GM21737 (cell line): Measurements from ENCODE around the gene MACROD1.
"Not testable (repeated sequence)": the region's sequence is repeated elsewhere in the genome, so short reads cannot be mapped to it uniquely, and the experiment has no call there.

ENCODE experiments used
- ATAC-seq: cut with Tn5 transposase; IDR thresholded peaks from one replicate; pipeline ENCODE4 v1.9.1; 2021; ENCODE audit warnings: mild to moderate bottlenecking, moderate library complexity; ENCODE audit not compliant: unreplicated experiment

MACROD1 gene

DNA sequence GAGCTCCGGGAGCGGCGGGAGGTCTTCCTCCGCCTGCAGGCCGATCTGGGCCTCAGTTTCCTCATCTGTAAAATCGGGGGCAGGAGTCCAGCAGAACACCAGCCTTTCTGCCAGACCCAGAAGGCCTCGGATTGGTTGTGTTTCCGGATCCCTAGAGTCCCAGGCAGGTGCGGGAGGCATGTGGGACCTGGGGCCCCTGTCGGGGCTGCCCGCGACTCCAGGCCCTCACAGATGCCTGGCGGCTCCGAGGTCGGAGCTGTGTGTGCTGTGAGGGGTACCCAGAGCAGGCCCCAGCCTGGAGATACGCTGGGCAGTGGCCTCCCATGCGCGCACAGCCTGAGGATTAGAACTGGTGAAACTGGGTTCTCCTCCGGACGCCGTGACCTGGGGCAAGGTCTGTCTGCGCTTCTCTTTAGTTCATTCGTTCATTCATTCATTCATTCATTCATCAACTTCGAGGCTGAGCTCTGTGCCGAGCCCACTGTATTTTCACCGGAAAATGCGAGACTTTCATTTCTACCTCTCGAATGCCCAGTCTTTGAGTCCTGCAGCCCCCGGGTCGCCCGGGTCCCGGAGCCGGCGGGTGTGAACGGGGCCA lies 105.6 kb downstream of the MACROD1 start:
- no peak for ATAC-seq

DNA sequence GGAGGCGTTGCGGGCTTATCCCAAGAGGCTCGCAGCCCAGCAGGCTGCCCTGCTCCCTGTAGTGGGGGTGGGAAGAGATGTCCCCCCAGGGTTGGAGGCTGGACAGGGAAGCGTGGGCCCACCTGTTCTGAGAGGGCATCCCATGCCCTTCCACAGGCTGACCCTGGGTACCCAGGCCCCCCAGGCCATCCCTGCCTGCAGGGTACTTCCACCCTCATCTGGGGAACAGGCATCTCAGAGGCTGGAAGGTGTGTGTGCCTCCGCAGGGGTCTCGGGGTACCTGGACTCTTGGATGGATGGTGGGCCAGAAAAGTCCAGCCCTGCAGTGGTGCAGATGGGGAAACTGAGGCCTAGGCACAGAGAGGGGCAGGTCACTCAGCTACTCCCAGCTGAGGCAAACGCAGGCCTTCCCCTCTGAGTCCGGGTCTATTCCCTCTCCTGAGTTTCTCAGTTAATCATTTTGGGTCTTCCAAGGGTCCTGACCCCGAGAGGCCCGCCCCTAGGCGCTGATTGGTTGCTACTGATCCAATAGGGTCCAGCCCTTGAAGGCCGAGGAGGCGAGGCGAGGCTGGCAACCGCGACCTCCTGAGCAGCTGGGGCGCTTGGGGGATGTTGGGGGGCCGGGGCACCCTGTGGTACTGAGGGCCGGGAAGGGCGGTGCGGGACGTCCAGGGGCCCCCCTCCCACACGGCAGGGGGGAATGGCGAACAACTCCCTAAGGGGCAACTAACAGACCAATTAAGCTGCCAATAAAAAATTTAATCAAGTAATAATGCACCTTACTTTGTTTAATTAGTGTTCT lies 106.4 kb downstream of the MACROD1 start:
- ATAC-seq = no peak

DNA sequence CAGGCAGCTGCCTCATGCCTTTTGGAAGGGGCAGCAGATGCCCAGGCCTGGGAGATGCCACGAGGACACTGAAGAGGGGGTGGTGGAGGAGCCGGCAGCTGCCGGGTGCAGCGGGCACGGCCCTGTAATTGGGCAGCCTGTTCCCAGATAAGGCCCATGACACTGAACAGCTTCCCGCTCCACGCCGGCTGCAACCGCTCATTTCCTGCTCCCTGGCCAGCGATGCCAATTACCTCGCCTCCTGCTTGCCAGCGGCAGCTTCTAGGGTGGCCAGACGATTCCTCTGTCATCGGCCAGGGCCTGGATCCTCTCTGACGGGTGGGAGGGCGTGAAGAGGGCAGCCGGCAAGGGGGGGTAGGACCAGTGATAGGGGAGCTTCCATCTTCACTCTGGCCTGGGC lies 107.4 kb downstream of the MACROD1 start:
- ATAC-seq = no peak

GRCh38 chr11:64057890-64058289 lies 108.0 kb downstream of the MACROD1 start:
- no peak for ATAC-seq

DNA sequence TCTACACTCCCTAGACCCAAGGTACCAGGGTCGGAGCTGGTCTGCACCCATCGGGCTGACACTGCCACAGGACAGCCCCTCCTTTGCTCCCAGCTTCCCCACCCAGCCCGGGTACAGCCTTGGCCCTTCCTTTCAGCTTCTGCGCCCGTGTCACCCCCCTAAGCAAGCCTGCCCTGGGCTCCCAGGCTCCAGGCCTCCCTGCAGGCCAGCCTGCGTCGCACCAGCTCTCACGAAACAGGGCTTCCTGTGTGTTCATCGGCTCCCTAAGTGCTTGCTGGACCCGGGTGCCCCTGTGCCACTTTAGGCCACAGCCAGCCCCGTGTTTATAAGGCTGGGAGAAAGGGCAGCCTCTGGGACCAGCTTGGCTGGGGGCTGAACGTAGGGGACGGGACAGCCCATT lies 109.1 kb downstream of the MACROD1 start:
- no peak for ATAC-seq

- no peak for ATAC-seq
These were observed 109.6 kb downstream of the MACROD1 start for GRCh38 chr11:64056213-64056785.

GRCh38 chr11:64055077-64055476 lies 110.8 kb downstream of the MACROD1 start:
- ATAC-seq = no peak

DNA sequence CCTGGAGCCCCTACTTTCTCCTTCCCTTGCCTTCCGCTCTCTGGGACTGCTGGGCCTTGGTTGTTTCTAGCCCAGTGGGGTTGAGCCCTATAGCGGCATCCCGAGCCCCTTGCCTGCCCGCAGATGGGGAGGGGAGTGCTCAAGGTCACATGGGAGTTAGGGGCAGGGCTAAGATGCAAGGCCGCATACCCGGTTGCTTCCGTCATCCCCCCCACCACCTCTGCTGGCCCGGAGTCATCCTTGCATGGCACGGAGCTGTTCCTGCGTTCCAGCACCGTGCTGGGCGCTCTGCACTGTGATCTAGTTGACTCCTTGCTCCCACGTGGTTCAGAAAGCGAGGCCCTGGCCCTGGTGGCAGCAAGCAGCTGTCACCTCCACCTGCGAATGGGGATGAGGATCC lies 112.2 kb downstream of the MACROD1 start:
- ATAC-seq = no peak

- ATAC-seq = no peak
These were observed 112.8 kb downstream of the MACROD1 start for GRCh38 chr11:64052938-64053622.

- no peak for ATAC-seq
These were observed 113.5 kb downstream of the MACROD1 start for GRCh38 chr11:64052436-64052835.

DNA sequence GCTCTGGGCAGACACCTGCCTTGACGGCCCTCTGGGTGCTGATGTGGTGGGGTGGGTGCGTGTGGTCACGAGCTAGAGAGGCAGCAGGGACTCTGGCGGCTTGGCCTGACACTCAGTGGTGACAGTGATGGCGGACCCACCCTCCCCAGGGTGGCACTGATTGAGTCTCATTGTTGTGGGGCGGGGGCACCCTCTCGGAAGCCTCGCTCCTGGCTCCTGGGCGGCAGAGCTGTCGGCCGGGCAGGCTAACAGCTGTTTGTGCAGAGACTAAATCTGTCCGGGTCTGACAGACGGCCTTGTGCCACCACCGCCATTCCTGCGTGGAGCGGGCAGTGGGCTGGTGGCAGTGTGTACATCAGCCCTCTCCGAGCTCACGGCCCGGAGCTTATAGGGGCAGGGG lies 114.6 kb downstream of the MACROD1 start:
- no peak for ATAC-seq

- no peak for ATAC-seq
These were observed 116.4 kb downstream of the MACROD1 start for GRCh38 chr11:64049509-64049908.

- no peak for ATAC-seq
These were observed 117.7 kb downstream of the MACROD1 start for GRCh38 chr11:64048042-64048854.

- not testable (repeated sequence) for ATAC-seq
These were observed 118.5 kb downstream of the MACROD1 start for GRCh38 chr11:64047373-64047772.

DNA sequence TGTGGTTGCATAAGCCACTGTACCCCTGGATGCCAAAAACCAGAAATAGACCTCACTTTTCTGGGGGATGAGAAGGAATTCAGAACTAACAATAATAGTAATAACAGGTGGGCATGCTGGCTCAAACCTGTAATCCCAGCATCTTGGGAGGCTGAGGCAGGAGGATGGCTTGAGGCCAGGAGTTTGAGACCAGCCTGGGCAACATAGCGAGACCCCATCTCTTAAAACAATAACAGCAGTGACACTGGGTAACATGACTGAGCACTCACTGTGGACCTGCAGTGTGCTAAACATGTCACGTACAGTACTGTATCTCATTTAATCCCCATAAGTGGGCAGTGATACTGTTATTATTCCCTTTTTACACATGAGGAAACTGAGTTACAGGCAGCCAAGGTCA lies 120.2 kb downstream of the MACROD1 start:
- no peak for ATAC-seq

GRCh38 chr11:64044730-64045393 lies 121.1 kb downstream of the MACROD1 start:
- no peak for ATAC-seq

GRCh38 chr11:64043545-64043944 lies 122.4 kb downstream of the MACROD1 start:
- ATAC-seq = no peak

DNA sequence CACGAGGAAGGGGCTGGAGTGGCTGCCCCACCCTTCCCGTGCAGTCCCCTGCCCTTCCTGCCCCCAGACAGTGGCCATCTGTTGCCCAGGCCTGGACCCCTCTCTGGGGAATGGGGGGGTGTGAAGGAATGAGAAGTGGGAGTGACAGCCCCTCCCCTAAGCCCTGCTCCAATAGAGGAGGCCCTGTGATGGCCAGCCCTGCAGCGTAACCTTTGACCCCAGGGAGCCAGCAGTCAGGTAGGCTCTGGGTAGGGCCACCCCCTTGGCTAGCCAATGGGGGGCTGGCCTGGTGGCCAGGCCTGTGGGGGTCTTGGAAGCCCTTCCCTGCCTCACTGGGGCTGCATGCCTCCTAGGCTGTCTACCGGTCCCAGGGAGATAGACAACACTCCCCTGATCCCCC lies 123.6 kb downstream of the MACROD1 start:
- no peak for ATAC-seq

- ATAC-seq = no peak
These were observed 124.1 kb downstream of the MACROD1 start for GRCh38 chr11:64041846-64042245.

DNA sequence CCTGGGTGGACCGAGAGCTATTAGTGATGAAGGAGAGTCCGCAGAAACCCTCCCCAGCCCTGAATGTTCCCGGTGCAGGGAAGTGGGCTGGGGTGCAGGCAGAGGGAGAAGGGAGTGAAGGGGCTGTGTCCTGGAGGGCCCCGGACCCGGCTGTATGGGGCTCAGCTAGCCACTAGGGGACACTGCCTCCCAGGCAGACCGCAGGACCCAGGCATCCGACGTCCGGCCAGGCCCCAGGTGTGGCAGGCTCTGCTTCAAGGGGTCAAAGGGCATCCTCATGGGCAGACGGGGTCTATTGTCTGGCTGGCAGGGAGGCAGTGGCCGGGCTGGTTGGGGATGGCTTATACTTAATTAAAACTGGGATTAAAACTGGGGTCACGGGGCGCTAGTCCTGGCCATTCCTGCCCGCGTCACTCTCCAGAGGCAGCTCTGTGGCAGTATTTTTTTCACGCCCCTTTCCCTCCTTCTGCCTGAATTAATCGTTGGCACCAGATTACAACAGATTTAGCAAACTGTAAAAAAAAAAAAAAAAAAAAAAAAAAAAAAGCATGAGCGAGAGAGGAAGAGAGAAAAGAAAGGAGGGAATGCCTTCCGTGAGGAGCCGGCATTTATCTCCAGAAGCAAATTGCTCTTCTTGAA lies 125.1 kb downstream of the MACROD1 start:
- ATAC-seq = no peak
